GM23338 (cell line): ENCODE data around the gene PIK3CB. TPM values are rescaled to one million over a fixed set of nuclear protein-coding genes. Genes with fewer than 3 reads are reported as not detected.

ENCODE experiments used
- ATAC-seq: fragments of 200-7000 bp; cut with Tn5 transposase; 3 replicates; pipeline ENCODE4 v1.9.1; 2020
- DNase-seq: peaks from one replicate; pipeline ENCODE4 v3.0.0-alpha.2; 2015; ENCODE audit warnings: low spot score
- H2AFZ ChIP-seq: fragments of 200-600 bp; sonication (generic); 2 replicates; pipeline ENCODE4 v1.8.0; 2016; ENCODE audit warnings: antibody characterized with exemption, mild to moderate bottlenecking, moderate library complexity
- H3F3A ChIP-seq: fragments of 200-600 bp; sonication (generic); replicated peaks from 2 replicates; pipeline ENCODE4 v1.8.0; 2017; ENCODE audit warnings: antibody characterized with exemption, mixed run types, low read depth
- H3K27ac ChIP-seq: fragments of 200-600 bp; sonication (generic); 2 replicates; pipeline ENCODE4 v1.6.1; 2016; ENCODE audit warnings: low read depth
- H3K27me3 ChIP-seq: fragments of 200-600 bp; sonication (generic); 2 replicates; pipeline ENCODE4 v1.8.0; 2016; ENCODE audit warnings: mild to moderate bottlenecking, mixed run types, moderate library complexity; ENCODE audit not compliant: insufficient read depth
- H3K36me3 ChIP-seq: fragments of 200-600 bp; sonication (generic); 2 replicates; pipeline ENCODE4 v1.8.0; 2016; ENCODE audit warnings: mild to moderate bottlenecking; ENCODE audit not compliant: insufficient read depth
- H3K4me1 ChIP-seq: fragments of 200-600 bp; sonication (generic); 2 replicates; pipeline ENCODE4 v1.8.0; 2016; ENCODE audit warnings: mild to moderate bottlenecking, moderate library complexity; ENCODE audit not compliant: insufficient read depth
- H3K4me2 ChIP-seq: fragments of 200-600 bp; sonication (generic); 2 replicates; pipeline ENCODE4 v1.7.1; 2017; ENCODE audit warnings: mixed run types
- H3K4me3 ChIP-seq: fragments of 200-600 bp; sonication (generic); 2 replicates; pipeline ENCODE4 v1.6.1; 2016; ENCODE audit warnings: mixed run types
- H3K79me2 ChIP-seq: fragments of 200-600 bp; sonication (generic); replicated peaks from 2 replicates; pipeline ENCODE4 v1.8.0; 2017; ENCODE audit warnings: mild to moderate bottlenecking; ENCODE audit not compliant: insufficient read depth
- H3K9me2 ChIP-seq: fragments of 200-600 bp; sonication (generic); 2 replicates; pipeline ENCODE4 v1.8.0; 2017; ENCODE audit not compliant: insufficient read depth
- H4K20me1 ChIP-seq: fragments of 200-600 bp; sonication (generic); replicated peaks from 2 replicates; pipeline ENCODE4 v1.8.0; 2017; ENCODE audit warnings: mild to moderate bottlenecking; ENCODE audit not compliant: insufficient read depth
- H3K27ac Mint-ChIP-seq: 2 replicates; pipeline ENCODE4 v1.8.0; 2020; ENCODE audit warnings: inconsistent platforms, mild to moderate bottlenecking, moderate library complexity, mixed read lengths
- H3K27me3 Mint-ChIP-seq: 3 replicates; pipeline ENCODE4 v1.8.0; 2022; ENCODE audit warnings: low read depth, mild to moderate bottlenecking, moderate library complexity, mixed read lengths, inconsistent platforms; ENCODE audit not compliant: insufficient read depth, poor library complexity
- H3K36me3 Mint-ChIP-seq: 3 replicates; pipeline ENCODE4 v1.8.0; 2021; ENCODE audit warnings: low read depth, mild to moderate bottlenecking, inconsistent platforms, moderate library complexity, mixed read lengths
- H3K4me1 Mint-ChIP-seq: 3 replicates; pipeline ENCODE4 v1.8.0; 2020; ENCODE audit warnings: mild to moderate bottlenecking, inconsistent platforms, mixed read lengths
- H3K4me3 Mint-ChIP-seq: 3 replicates; pipeline ENCODE4 v1.8.0; 2021; ENCODE audit warnings: moderate library complexity, mild to moderate bottlenecking, inconsistent platforms, mixed read lengths
- H3K9me3 Mint-ChIP-seq: 3 replicates; pipeline ENCODE4 v1.8.0; 2020; ENCODE audit warnings: moderate library complexity, mild to moderate bottlenecking, inconsistent platforms, mixed read lengths
- CREB1 ChIP-seq: fragments of 250-450 bp; sonication (Bioruptor Pico); IDR thresholded peaks from 2 replicates; pipeline ENCODE4 v1.5.0; 2020; ENCODE audit warnings: low read depth, mild to moderate bottlenecking, moderate library complexity
- EZH2 ChIP-seq: fragments of 200-600 bp; sonication (generic); IDR thresholded peaks from one replicate; pipeline ENCODE4 v1.8.0; 2017; ENCODE audit warnings: antibody characterized with exemption, mild to moderate bottlenecking, low read depth; ENCODE audit not compliant: unreplicated experiment
- NANOG ChIP-seq: IDR thresholded peaks from 2 replicates; pipeline ENCODE4 v1.6.1; 2016; ENCODE audit warnings: antibody characterized with exemption, borderline replicate concordance
- POLR2AphosphoS5 ChIP-seq: IDR thresholded peaks from 2 replicates; pipeline ENCODE4 v1.6.1; 2016; ENCODE audit warnings: antibody characterized with exemption, low read depth
- STAT1 ChIP-seq: IDR thresholded peaks from one replicate; pipeline ENCODE4 v1.6.1; 2016; ENCODE audit warnings: antibody characterized with exemption; ENCODE audit not compliant: unreplicated experiment
- ZNF331 ChIP-seq: fragments of 250-450 bp; sonication (Bioruptor Pico); IDR thresholded peaks from 2 replicates; pipeline ENCODE4 v1.5.0; 2020; ENCODE audit warnings: low read depth, mild to moderate bottlenecking, moderate library complexity
- polyA plus RNA-seq: library from polyadenylated mRNA; unstranded; fragments of >200 nt; fragmentation: Nextera tagmentation; extraction: Ambion mirVana; gene quantifications from 2 replicates; pipeline ENCODE4 v1.2.1, GENCODE V29; 2016
- total RNA-seq: library from RNA; depleted of rRNA; stranded (reverse); fragments of >200 nt; shearing (Covaris generic); gene quantifications from 2 replicates; pipeline ENCODE4 v1.2.3, GENCODE V29; 2014
- TF ChIP-seq, protein P1 (sequence below): IDR thresholded peaks from 2 replicates; pipeline ENCODE4 v1.6.1; 2016; ENCODE audit warnings: antibody characterized with exemption
- TF ChIP-seq, protein P2 (sequence below): IDR thresholded peaks from one replicate; pipeline ENCODE4 v1.6.1; 2018; ENCODE audit warnings: antibody characterized with exemption; ENCODE audit not compliant: unreplicated experiment
- TF ChIP-seq, protein P3 (sequence below): fragments of 250-450 bp; sonication (Bioruptor Pico); IDR thresholded peaks from 2 replicates; pipeline ENCODE4 v1.5.0; 2020; ENCODE audit warnings: mild to moderate bottlenecking, moderate library complexity

The PIK3CB gene
- total and polyA plus RNA-seq, 2 experiments from 2014 or later = 13.3 to 32.4 TPM

DNA sequence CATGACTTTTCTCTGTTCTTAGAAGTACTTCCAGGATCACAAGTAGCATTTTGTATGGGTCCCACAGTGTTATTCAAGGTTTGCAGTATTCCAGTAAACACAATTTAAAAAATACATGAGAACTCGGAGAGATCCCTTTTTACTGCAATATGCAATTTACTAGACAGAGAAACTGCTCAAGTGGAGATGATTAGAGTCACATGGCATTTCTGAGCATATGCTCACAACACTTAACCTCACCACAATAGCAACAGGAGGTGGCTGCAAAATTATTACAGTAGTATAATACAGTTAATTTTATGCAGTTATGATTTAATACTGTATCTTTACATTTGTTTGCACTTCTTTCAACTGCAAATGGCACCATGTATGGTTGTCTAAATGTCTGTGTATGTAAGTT, 87.5 kb downstream of the PIK3CB start (continued):
- TF ChIP-seq, protein P1, sequence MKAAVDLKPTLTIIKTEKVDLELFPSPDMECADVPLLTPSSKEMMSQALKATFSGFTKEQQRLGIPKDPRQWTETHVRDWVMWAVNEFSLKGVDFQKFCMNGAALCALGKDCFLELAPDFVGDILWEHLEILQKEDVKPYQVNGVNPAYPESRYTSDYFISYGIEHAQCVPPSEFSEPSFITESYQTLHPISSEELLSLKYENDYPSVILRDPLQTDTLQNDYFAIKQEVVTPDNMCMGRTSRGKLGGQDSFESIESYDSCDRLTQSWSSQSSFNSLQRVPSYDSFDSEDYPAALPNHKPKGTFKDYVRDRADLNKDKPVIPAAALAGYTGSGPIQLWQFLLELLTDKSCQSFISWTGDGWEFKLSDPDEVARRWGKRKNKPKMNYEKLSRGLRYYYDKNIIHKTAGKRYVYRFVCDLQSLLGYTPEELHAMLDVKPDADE = no peak
- TF ChIP-seq, protein P2, sequence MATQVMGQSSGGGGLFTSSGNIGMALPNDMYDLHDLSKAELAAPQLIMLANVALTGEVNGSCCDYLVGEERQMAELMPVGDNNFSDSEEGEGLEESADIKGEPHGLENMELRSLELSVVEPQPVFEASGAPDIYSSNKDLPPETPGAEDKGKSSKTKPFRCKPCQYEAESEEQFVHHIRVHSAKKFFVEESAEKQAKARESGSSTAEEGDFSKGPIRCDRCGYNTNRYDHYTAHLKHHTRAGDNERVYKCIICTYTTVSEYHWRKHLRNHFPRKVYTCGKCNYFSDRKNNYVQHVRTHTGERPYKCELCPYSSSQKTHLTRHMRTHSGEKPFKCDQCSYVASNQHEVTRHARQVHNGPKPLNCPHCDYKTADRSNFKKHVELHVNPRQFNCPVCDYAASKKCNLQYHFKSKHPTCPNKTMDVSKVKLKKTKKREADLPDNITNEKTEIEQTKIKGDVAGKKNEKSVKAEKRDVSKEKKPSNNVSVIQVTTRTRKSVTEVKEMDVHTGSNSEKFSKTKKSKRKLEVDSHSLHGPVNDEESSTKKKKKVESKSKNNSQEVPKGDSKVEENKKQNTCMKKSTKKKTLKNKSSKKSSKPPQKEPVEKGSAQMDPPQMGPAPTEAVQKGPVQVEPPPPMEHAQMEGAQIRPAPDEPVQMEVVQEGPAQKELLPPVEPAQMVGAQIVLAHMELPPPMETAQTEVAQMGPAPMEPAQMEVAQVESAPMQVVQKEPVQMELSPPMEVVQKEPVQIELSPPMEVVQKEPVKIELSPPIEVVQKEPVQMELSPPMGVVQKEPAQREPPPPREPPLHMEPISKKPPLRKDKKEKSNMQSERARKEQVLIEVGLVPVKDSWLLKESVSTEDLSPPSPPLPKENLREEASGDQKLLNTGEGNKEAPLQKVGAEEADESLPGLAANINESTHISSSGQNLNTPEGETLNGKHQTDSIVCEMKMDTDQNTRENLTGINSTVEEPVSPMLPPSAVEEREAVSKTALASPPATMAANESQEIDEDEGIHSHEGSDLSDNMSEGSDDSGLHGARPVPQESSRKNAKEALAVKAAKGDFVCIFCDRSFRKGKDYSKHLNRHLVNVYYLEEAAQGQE = no peak
- TF ChIP-seq POLR2AphosphoS5 (no peak), CREB1 (CRISPR knock-in tag) (no peak)

DNA sequence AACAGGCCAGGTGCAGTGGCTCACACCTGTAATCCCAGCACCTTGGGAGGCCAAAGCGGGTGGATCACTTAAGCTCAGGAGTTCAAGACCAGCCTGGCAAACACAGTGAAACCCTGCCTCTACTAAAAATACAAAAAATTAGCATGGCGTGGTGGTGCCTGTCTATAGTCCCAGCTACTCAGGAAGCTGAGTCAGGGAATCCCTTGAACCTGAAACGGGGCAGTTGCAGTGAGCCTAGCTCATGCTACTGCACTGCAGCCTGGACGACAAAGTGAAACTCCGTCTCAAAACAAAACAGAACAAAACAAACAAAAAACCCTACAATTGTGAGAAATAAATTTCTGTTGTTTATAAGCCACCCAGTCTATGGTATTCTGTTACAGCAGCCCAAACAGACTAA, 94.7 kb downstream of the PIK3CB start:
- no peaks in the 10 kb centered on the region for H3K27me3 ChIP-seq
- no peaks in the 10 kb centered on the region for H3K27me3 Mint-ChIP-seq
- DNase-seq (no peak), ATAC-seq (no peak)
- H3F3A ChIP-seq = no peaks in the 10 kb centered on the region
- H3K27ac ChIP-seq = no peak overlapping the region
- H4K20me1 ChIP-seq = no peaks in the 10 kb centered on the region
- no peaks in the 10 kb centered on the region for H3K9me2 ChIP-seq
- H3K36me3 ChIP-seq = no peaks in the 10 kb centered on the region; the same call in 1 of the 2 replicates
- H3K4me2 ChIP-seq = no peak overlapping the region
- no peak overlapping the region for H3K27ac Mint-ChIP-seq
- peaks cover 12% of the 10 kb centered on the region; the same call in 2 of the 3 replicates for H3K36me3 Mint-ChIP-seq
- H3K4me3 ChIP-seq = no peak overlapping the region
- H3K79me2 ChIP-seq = no peaks in the 10 kb centered on the region
- no peak overlapping the region for H2AFZ ChIP-seq
- H3K9me3 Mint-ChIP-seq = no peaks in the 10 kb centered on the region
- no peak overlapping the region for H3K4me3 Mint-ChIP-seq
- no peaks in the 10 kb centered on the region for H3K4me1 ChIP-seq
- no peaks in the 10 kb centered on the region for H3K4me1 Mint-ChIP-seq
- TF ChIP-seq ZNF331 (no peak), EZH2 (no peak), STAT1 (no peak), NANOG (no peak), CREB1 (CRISPR knock-in tag) (no peak)
- TF ChIP-seq, protein P3, sequence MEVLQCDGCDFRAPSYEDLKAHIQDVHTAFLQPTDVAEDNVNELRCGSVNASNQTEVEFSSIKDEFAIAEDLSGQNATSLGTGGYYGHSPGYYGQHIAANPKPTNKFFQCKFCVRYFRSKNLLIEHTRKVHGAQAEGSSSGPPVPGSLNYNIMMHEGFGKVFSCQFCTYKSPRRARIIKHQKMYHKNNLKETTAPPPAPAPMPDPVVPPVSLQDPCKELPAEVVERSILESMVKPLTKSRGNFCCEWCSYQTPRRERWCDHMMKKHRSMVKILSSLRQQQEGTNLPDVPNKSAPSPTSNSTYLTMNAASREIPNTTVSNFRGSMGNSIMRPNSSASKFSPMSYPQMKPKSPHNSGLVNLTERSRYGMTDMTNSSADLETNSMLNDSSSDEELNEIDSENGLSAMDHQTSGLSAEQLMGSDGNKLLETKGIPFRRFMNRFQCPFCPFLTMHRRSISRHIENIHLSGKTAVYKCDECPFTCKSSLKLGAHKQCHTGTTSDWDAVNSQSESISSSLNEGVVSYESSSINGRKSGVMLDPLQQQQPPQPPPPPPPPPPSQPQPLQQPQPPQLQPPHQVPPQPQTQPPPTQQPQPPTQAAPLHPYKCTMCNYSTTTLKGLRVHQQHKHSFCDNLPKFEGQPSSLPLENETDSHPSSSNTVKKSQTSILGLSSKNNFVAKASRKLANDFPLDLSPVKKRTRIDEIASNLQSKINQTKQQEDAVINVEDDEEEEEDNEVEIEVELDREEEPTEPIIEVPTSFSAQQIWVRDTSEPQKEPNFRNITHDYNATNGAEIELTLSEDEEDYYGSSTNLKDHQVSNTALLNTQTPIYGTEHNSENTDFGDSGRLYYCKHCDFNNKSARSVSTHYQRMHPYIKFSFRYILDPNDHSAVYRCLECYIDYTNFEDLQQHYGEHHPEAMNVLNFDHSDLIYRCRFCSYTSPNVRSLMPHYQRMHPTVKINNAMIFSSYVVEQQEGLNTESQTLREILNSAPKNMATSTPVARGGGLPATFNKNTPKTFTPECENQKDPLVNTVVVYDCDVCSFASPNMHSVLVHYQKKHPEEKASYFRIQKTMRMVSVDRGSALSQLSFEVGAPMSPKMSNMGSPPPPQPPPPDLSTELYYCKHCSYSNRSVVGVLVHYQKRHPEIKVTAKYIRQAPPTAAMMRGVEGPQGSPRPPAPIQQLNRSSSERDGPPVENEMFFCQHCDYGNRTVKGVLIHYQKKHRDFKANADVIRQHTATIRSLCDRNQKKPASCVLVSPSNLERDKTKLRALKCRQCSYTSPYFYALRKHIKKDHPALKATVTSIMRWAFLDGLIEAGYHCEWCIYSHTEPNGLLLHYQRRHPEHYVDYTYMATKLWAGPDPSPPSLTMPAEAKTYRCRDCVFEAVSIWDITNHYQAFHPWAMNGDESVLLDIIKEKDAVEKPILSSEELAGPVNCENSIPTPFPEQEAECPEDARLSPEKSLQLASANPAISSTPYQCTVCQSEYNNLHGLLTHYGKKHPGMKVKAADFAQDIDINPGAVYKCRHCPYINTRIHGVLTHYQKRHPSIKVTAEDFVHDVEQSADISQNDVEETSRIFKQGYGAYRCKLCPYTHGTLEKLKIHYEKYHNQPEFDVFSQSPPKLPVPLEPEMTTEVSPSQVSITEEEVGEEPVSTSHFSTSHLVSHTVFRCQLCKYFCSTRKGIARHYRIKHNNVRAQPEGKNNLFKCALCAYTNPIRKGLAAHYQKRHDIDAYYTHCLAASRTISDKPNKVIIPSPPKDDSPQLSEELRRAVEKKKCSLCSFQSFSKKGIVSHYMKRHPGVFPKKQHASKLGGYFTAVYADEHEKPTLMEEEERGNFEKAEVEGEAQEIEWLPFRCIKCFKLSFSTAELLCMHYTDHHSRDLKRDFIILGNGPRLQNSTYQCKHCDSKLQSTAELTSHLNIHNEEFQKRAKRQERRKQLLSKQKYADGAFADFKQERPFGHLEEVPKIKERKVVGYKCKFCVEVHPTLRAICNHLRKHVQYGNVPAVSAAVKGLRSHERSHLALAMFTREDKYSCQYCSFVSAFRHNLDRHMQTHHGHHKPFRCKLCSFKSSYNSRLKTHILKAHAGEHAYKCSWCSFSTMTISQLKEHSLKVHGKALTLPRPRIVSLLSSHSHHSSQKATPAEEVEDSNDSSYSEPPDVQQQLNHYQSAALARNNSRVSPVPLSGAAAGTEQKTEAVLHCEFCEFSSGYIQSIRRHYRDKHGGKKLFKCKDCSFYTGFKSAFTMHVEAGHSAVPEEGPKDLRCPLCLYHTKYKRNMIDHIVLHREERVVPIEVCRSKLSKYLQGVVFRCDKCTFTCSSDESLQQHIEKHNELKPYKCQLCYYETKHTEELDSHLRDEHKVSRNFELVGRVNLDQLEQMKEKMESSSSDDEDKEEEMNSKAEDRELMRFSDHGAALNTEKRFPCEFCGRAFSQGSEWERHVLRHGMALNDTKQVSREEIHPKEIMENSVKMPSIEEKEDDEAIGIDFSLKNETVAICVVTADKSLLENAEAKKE (CRISPR knock-in tag) = no peak
- TF ChIP-seq, protein P2 = no peak
- TF ChIP-seq, protein P1 = no peak
